ENCODE results near the gene LBH.

- TF ChIP-seq CTCF (IDR thresholded peaks at IDR 0.05) (no peak), POLR2AphosphoS5 (IDR thresholded peaks at IDR 0.05) (no peak), POLR2A (IDR thresholded peaks at IDR 0.05) (no peak)
Measured at GRCh38 chr2:30266705-30267104, 35.4 kb downstream of the LBH start.
